ENCODE data around the gene DUSP22.

DUSP22 gene

GRCh38 chr6:340186-340955 is 48.1 kb downstream of the DUSP22 start:
- DNase-seq (ENCODE audit: low read depth), result no peak

- DNase-seq (ENCODE audit: low read depth), result no peak
Observed at GRCh38 chr6:340991-341827, 48.9 kb downstream of the DUSP22 start.

GRCh38 chr6:341914-342831 is 49.9 kb downstream of the DUSP22 start:
- DNase-seq (ENCODE audit: low read depth), result no peak

GRCh38 chr6:342832-343179 is 50.5 kb downstream of the DUSP22 start:
- DNase-seq (ENCODE audit: low read depth), result no peak

GRCh38 chr6:343226-343935 is 51.1 kb downstream of the DUSP22 start:
- no peak for DNase-seq (ENCODE audit: low read depth)

- no peak for DNase-seq (ENCODE audit: low read depth)
Observed at GRCh38 chr6:343960-344815, 51.9 kb downstream of the DUSP22 start.

GRCh38 chr6:344816-345340 is 52.6 kb downstream of the DUSP22 start:
- no peak for DNase-seq (ENCODE audit: low read depth)

GRCh38 chr6:345747-346385 is 53.6 kb downstream of the DUSP22 start:
- no peak for DNase-seq (ENCODE audit: low read depth)

GRCh38 chr6:346386-347030 is 54.2 kb downstream of the DUSP22 start:
- DNase-seq (ENCODE audit: low read depth), result no peak

- DNase-seq (ENCODE audit: low read depth), result no peak
Observed at GRCh38 chr6:347232-347631, 54.9 kb downstream of the DUSP22 start.

- DNase-seq (ENCODE audit: low read depth), result no peak
Observed at GRCh38 chr6:347951-348859, 55.9 kb downstream of the DUSP22 start.

GRCh38 chr6:348860-349396 is 56.6 kb downstream of the DUSP22 start:
- no peak for DNase-seq (ENCODE audit: low read depth)

GRCh38 chr6:349491-349921 is 57.2 kb downstream of the DUSP22 start:
- DNase-seq (ENCODE audit: low read depth), result no peak

- no peak for DNase-seq (ENCODE audit: low read depth)
Observed at GRCh38 chr6:350371-350770, 58.1 kb downstream of the DUSP22 start.

- DNase-seq (ENCODE audit: low read depth), result no peak
Observed at GRCh38 chr6:351011-351866, 59.0 kb downstream of the DUSP22 start.

GRCh38 chr6:351867-352289 is 59.6 kb downstream of the DUSP22 start:
- DNase-seq (ENCODE audit: low read depth), result no peak

- no peak for DNase-seq (ENCODE audit: low read depth)
Observed at GRCh38 chr6:352474-352873, 60.2 kb downstream of the DUSP22 start.

Data from activated T-helper 1 cell treated with Interleukin-2 at 50 U/mL for 16 hours (primary cell).